HG03159 (cell line): ENCODE data around the gene STX8.
"Not testable (repeated sequence)": the region's sequence is repeated elsewhere in the genome, so short reads cannot be mapped to it uniquely, and the experiment has no call there.

Experiments used
- ATAC-seq: cut with Tn5 transposase; IDR thresholded peaks from one replicate; pipeline ENCODE4 v1.9.1; 2021; ENCODE audit warnings: mild to moderate bottlenecking, moderate library complexity; ENCODE audit not compliant: unreplicated experiment

Gene STX8

GRCh38 chr17:9406046-9406606 is 169.5 kb downstream of the STX8 start:
- no peak for ATAC-seq

- ATAC-seq = no peak
Measured at GRCh38 chr17:9403257-9403656, 172.4 kb downstream of the STX8 start.

GRCh38 chr17:9402590-9403199 is 172.9 kb downstream of the STX8 start:
- no peak for ATAC-seq

- ATAC-seq = no peak
Measured at GRCh38 chr17:9401434-9401833, 174.2 kb downstream of the STX8 start.

GRCh38 chr17:9389111-9389527 is 186.5 kb downstream of the STX8 start:
- peak; percentile 74 for ATAC-seq

- ATAC-seq = no peak
Measured at GRCh38 chr17:9386401-9386800, 189.2 kb downstream of the STX8 start.

- ATAC-seq = no peak
Measured at GRCh38 chr17:9383826-9384225, 191.8 kb downstream of the STX8 start.

GRCh38 chr17:9382626-9383025 is 193.0 kb downstream of the STX8 start:
- no peak for ATAC-seq

- ATAC-seq = no peak
Measured at GRCh38 chr17:9381068-9381467, 194.6 kb downstream of the STX8 start.

- no peak for ATAC-seq
Measured at GRCh38 chr17:9380361-9380760, 195.3 kb downstream of the STX8 start.

GRCh38 chr17:9376177-9376576 is 199.4 kb downstream of the STX8 start:
- ATAC-seq = not testable (repeated sequence)

GRCh38 chr17:9371019-9371418 is 204.6 kb downstream of the STX8 start:
- no peak for ATAC-seq

- no peak for ATAC-seq
Measured at GRCh38 chr17:9370467-9370866, 205.2 kb downstream of the STX8 start.

- no peak for ATAC-seq
Measured at GRCh38 chr17:9368631-9369030, 207.0 kb downstream of the STX8 start.

- no peak for ATAC-seq
Measured at GRCh38 chr17:9367156-9367555, 208.5 kb downstream of the STX8 start.

GRCh38 chr17:9364837-9365430 is 210.7 kb downstream of the STX8 start:
- ATAC-seq = no peak

GRCh38 chr17:9363440-9364350 is 211.9 kb downstream of the STX8 start:
- no peak for ATAC-seq

- ATAC-seq = no peak
Measured at GRCh38 chr17:9361188-9361955, 214.2 kb downstream of the STX8 start.

- no peak for ATAC-seq
Measured at GRCh38 chr17:9360677-9361081, 214.9 kb downstream of the STX8 start.

GRCh38 chr17:9356488-9356911 is 219.1 kb downstream of the STX8 start:
- no peak for ATAC-seq

- no peak for ATAC-seq
Measured at GRCh38 chr17:9355846-9356245, 219.8 kb downstream of the STX8 start.
